Natural killer cell (primary cell): ENCODE results near the gene CHST9. TPM values are rescaled to one million over a fixed set of nuclear protein-coding genes. Genes with fewer than 3 reads are reported as not detected.

Experiments used
- ATAC-seq, 3 donors: fragments of 150-1000 bp in 2 of 3; fragments of 200-7000 bp in 1 of 3; cut with Tn5 transposase; 1 replicate in 1 of 3; 2 replicates in 2 of 3; pipeline ENCODE4 v1.10.0; 2021; ENCODE audit warnings: mild to moderate bottlenecking in 2 of 3, moderate library complexity in 2 of 3
- DNase-seq, 2 donors: peaks; one replicate each; pipeline versions ENCODE4 v3.0.0 to v3.0.0-alpha.2; 2013 to 2021; ENCODE audit warnings: mixed read lengths in 1 of 2
- H3K27ac ChIP-seq: one replicate; pipeline ENCODE4 v1.5.1; 2013; ENCODE audit warnings: mild to moderate bottlenecking, low read length
- H3K27me3 ChIP-seq: one replicate; pipeline ENCODE4 v1.6.1; 2013; ENCODE audit warnings: low read length; ENCODE audit not compliant: control insufficient read depth, insufficient read depth
- H3K36me3 ChIP-seq: one replicate; pipeline ENCODE4 v1.6.1; 2013; ENCODE audit warnings: low read length; ENCODE audit not compliant: control insufficient read depth, insufficient read depth
- H3K4me1 ChIP-seq: one replicate; pipeline ENCODE4 v1.6.1; 2013; ENCODE audit warnings: low read length; ENCODE audit not compliant: control insufficient read depth, insufficient read depth
- H3K4me3 ChIP-seq: one replicate; pipeline ENCODE4 v1.5.1; 2013; ENCODE audit warnings: low read length
- H3K9me3 ChIP-seq: one replicate; pipeline ENCODE4 v1.6.1; 2013; ENCODE audit warnings: low read length; ENCODE audit not compliant: control insufficient read depth, insufficient read depth
- H3K27ac Mint-ChIP-seq, 2 donors: one replicate each; pipeline ENCODE4 v1.8.0; 2022; ENCODE audit warnings: mild to moderate bottlenecking in 2 of 2, mixed read lengths in 2 of 2, moderate library complexity in 1 of 2
- H3K27me3 Mint-ChIP-seq, 2 donors: one replicate each; pipeline ENCODE4 v1.8.0; 2022; ENCODE audit warnings: low read depth in 2 of 2, mixed read lengths in 2 of 2
- H3K36me3 Mint-ChIP-seq: one replicate; pipeline ENCODE4 v1.8.0; 2022; ENCODE audit warnings: mixed read lengths
- H3K4me1 Mint-ChIP-seq, 2 donors: one replicate each; pipeline ENCODE4 v1.8.0; 2022; ENCODE audit warnings: mixed read lengths in 2 of 2
- H3K4me3 Mint-ChIP-seq: one replicate; pipeline ENCODE4 v1.8.0; 2022; ENCODE audit warnings: mild to moderate bottlenecking, moderate library complexity, mixed read lengths
- H3K9me3 Mint-ChIP-seq, 2 donors: one replicate each; pipeline ENCODE4 v1.8.0; 2022; ENCODE audit warnings: mixed read lengths in 2 of 2
- WGBS: methylation state at CpG from one replicate; pipeline ENCODE4 v1.1.7; 2013; ENCODE audit warnings: missing lambda C conversion rate; ENCODE audit not compliant: insufficient coverage; 5-methylcytosine and 5-hydroxymethylcytosine counted together
- intact Hi-C: fragments of 100-400 bp; cut with micrococcal nuclease; formaldehyde crosslinking; loops from one replicate; pipeline ENCODE4 v1.14.2; 2022
- total RNA-seq, 4 donors: library from RNA; stranded (reverse); fragments of 120-200 nt in 1 of 4; gene quantifications; one replicate each; pipeline versions ENCODE4 v1.2.3 to v1.2.4, GENCODE V29; 2013 to 2022
- TF ChIP-seq, protein P1 (sequence below): fragments of 200-600 bp; IDR thresholded peaks from one replicate; pipeline ENCODE4 v1.8.0; 2022; ENCODE audit warnings: antibody characterized with exemption

Gene CHST9
- total RNA-seq, 3 donors from 2014 or later (not counting 1 experiment from before 2014, with no cell fraction given) = not detected

DNA sequence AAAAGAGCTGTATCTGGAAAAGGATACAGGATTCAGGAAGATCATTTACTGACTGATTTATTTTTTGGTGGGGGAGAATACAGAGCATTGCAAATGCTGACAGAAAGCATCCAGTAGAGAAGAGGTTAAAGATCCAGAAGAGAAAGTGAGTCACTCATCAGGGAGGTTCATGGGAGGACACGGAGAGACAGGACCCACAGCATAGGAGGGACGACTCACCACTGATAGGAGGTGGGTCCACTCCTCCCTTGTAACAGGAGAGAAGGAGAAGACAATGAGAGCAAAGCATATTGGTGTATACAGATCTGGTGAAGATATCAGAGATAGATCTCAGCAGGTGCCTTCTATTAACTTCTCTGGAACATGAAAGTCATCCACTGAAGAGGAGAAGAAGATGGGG is 177.2 kb downstream of the CHST9 start:
- Histone ChIP-seq H3K4me1 (no peaks in the 10 kb centered on the region), H3K27me3 (no peaks in the 10 kb centered on the region), H3K9me3 (no peaks in the 10 kb centered on the region), H3K36me3 (no peaks in the 10 kb centered on the region), H3K4me3 (no peak overlapping the region), H3K27ac (no peak overlapping the region)
- Mint-ChIP-seq H3K36me3 (no peaks in the 10 kb centered on the region), H3K4me1 (no peaks in the 10 kb centered on the region), H3K4me3 (no peak overlapping the region), H3K9me3 (peaks cover 5 to 9% of the 10 kb centered on the region in 2 donors), H3K27me3 (no peaks in the 10 kb centered on the region), H3K27ac (no peak overlapping the region)
- ATAC-seq (no peak), DNase-seq (no peak)
- WGBS = 64% methylated on average over 2 of the region's 2 CpGs
- TF ChIP-seq, protein P1, sequence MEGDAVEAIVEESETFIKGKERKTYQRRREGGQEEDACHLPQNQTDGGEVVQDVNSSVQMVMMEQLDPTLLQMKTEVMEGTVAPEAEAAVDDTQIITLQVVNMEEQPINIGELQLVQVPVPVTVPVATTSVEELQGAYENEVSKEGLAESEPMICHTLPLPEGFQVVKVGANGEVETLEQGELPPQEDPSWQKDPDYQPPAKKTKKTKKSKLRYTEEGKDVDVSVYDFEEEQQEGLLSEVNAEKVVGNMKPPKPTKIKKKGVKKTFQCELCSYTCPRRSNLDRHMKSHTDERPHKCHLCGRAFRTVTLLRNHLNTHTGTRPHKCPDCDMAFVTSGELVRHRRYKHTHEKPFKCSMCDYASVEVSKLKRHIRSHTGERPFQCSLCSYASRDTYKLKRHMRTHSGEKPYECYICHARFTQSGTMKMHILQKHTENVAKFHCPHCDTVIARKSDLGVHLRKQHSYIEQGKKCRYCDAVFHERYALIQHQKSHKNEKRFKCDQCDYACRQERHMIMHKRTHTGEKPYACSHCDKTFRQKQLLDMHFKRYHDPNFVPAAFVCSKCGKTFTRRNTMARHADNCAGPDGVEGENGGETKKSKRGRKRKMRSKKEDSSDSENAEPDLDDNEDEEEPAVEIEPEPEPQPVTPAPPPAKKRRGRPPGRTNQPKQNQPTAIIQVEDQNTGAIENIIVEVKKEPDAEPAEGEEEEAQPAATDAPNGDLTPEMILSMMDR = no peak
- intact Hi-C loops = no loop called here

DNA sequence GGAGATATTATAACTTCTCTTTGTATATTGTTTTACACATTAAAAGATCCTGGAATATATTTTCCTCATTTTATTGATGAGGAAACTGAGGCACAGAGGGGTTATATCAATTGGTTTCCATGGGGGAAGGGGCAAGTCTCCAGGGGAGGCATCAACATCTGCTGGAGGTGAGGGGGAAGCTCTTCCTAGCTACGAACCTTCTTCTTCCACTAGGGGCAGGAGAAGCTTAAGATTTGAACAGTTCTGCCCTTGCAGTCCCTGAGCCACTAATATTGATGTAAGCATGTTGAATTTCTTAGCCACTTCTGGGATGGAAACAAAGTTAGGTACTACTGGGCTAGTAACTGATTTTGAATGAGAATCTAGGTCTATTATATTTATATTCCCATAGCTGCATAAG is 179.5 kb downstream of the CHST9 start:
- H3K9me3 ChIP-seq = no peaks in the 10 kb centered on the region
- TF ChIP-seq, protein P1 = no peak
- DNase-seq = no peak
- H3K27me3 Mint-ChIP-seq = no peaks in the 10 kb centered on the region
- H3K27ac Mint-ChIP-seq = no peak overlapping the region
- H3K4me3 Mint-ChIP-seq = no peak overlapping the region
- no peak overlapping the region for H3K4me3 ChIP-seq
- no peak for ATAC-seq
- no peaks in the 10 kb centered on the region for H3K36me3 Mint-ChIP-seq
- H3K4me1 ChIP-seq = no peaks in the 10 kb centered on the region
- H3K36me3 ChIP-seq = no peaks in the 10 kb centered on the region
- no CpG with 5 or more reads among the region's 1 CpG for whole genome bisulfite sequencing
- no peaks in the 10 kb centered on the region for H3K4me1 Mint-ChIP-seq
- no peak overlapping the region for H3K27ac ChIP-seq
- peaks cover 5 to 9% of the 10 kb centered on the region in 2 donors for H3K9me3 Mint-ChIP-seq
- intact Hi-C loops = no loop called here
- no peaks in the 10 kb centered on the region for H3K27me3 ChIP-seq

DNA sequence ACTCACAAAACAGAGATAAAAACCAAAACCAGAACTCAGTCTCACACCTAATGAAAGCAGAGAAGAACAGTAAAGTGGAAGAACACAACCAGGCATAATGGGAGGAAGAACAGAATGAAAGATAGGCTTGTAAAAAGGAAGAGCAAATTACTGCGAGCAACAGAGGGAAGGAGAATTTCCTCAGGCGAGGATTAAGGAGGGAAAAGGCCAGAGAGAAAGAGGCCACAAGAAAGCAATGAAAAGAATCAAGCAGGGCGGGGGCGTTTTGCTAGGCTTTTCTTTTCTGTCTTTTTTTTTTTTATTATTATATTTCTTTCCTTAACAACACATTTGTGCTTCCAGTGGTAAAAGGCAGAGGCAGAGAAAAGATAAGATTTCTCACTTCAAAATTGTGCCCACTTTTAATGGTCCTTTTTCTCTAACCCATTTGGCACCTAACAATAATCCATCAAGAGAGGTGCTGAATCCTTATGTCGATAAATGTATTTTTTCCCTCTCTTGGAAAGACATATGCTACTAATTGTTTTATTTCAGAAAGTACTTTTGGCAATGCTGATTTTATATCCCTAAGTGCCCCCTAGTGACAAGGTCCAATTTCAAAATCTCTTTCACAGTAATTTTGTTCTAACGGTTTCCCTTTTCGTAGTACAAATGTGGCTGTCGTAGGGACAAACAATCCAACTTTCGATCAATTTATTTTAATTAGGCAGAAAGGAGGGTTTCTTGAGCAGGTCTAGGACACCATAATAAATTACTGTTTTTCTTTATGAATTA is 180.9 kb downstream of the CHST9 start:
- WGBS = 60% methylated on average over 7 of the region's 9 CpGs
- Mint-ChIP-seq H3K27ac (no peak overlapping the region), H3K9me3 (peaks cover 5 to 8% of the 10 kb centered on the region in 2 donors), H3K36me3 (no peaks in the 10 kb centered on the region), H3K27me3 (no peaks in the 10 kb centered on the region), H3K4me1 (no peaks in the 10 kb centered on the region), H3K4me3 (no peak overlapping the region)
- Histone ChIP-seq H3K27me3 (no peaks in the 10 kb centered on the region), H3K36me3 (no peaks in the 10 kb centered on the region), H3K9me3 (no peaks in the 10 kb centered on the region), H3K4me1 (no peaks in the 10 kb centered on the region), H3K27ac (no peak overlapping the region), H3K4me3 (no peak overlapping the region)
- intact Hi-C loops = no loop called here
- DNase-seq (no peak), ATAC-seq (no peak)
- TF ChIP-seq, protein P1 = no peak

DNA sequence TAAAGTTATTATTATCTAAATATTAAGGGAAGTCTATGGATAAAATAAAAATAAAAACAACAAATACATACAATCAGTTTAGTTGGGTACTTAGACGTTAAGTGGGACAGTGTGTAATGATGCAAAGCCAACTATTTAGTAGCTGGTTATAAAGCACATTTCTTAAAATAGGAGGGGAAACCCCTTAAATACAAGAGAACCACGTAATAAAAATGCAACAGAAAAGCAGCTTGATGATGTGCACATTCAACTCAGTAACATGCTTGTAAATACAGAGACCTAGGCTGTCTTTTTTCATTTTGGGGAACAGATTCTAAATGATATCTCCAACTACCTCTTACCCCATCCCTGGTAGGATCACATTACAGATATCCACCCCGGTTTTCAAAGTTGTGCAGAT is 185.3 kb downstream of the CHST9 start:
- H3K36me3 Mint-ChIP-seq = no peaks in the 10 kb centered on the region
- H3K9me3 Mint-ChIP-seq = peaks cover 0 to 5% of the 10 kb centered on the region in 2 donors
- no peaks in the 10 kb centered on the region for H3K36me3 ChIP-seq
- H3K9me3 ChIP-seq = no peaks in the 10 kb centered on the region
- no peaks in the 10 kb centered on the region for H3K4me1 ChIP-seq
- H3K4me3 ChIP-seq = no peak overlapping the region
- no peaks in the 10 kb centered on the region for H3K27me3 Mint-ChIP-seq
- intact Hi-C loops = no loop called here
- WGBS = 31% methylated on average over 2 of the region's 3 CpGs
- H3K27ac ChIP-seq = no peak overlapping the region
- TF ChIP-seq, protein P1 = no peak
- DNase-seq = no peak
- no peak overlapping the region for H3K4me3 Mint-ChIP-seq
- H3K4me1 Mint-ChIP-seq = no peaks in the 10 kb centered on the region
- no peaks in the 10 kb centered on the region for H3K27me3 ChIP-seq
- no peak for ATAC-seq
- no peak overlapping the region for H3K27ac Mint-ChIP-seq
